ENCODE measurements around the gene EEF1A1. TPM values are rescaled to one million over a fixed set of nuclear protein-coding genes. Genes with fewer than 3 reads are reported as not detected.

EEF1A1 gene
- total RNA-seq, 1 donor from 2014 or later = 13,000 TPM

GRCh38 chr6:73515204-73515655 is 5.6 kb downstream of the EEF1A1 start:
- DNase-seq (ENCODE audit: low spot score) = no peak
- no peak overlapping the region for H3K27ac Mint-ChIP-seq (ENCODE audit: unreplicated experiment)
- peaks cover 22% of the 10 kb centered on the region for H3K4me1 Mint-ChIP-seq (ENCODE audit: unreplicated experiment)
- H3K36me3 Mint-ChIP-seq (ENCODE audit: low read depth, unreplicated experiment) = peaks cover 37% of the 10 kb centered on the region
- TF ChIP-seq CTCF (IDR thresholded peaks at IDR 0.05; ENCODE audit: unreplicated experiment) = no peak
- H3K9me3 Mint-ChIP-seq (ENCODE audit: unreplicated experiment) = no peaks in the 10 kb centered on the region
- H3K27me3 Mint-ChIP-seq (ENCODE audit: unreplicated experiment) = peaks cover 16% of the 10 kb centered on the region
- H3K4me3 Mint-ChIP-seq (ENCODE audit: unreplicated experiment) = no peak overlapping the region

GRCh38 chr6:73514746-73515110 is 6.1 kb downstream of the EEF1A1 start:
- Mint-ChIP-seq H3K36me3 (ENCODE audit: low read depth, unreplicated experiment) (peaks cover 32% of the 10 kb centered on the region), H3K4me3 (ENCODE audit: unreplicated experiment) (no peak overlapping the region), H3K27me3 (ENCODE audit: unreplicated experiment) (peaks cover 12% of the 10 kb centered on the region), H3K9me3 (ENCODE audit: unreplicated experiment) (no peaks in the 10 kb centered on the region), H3K27ac (ENCODE audit: unreplicated experiment) (no peak overlapping the region), H3K4me1 (ENCODE audit: unreplicated experiment) (peaks cover 18% of the 10 kb centered on the region)
- TF ChIP-seq CTCF (IDR thresholded peaks at IDR 0.05; ENCODE audit: unreplicated experiment) = no peak
- no peak for DNase-seq (ENCODE audit: low spot score)

DNA sequence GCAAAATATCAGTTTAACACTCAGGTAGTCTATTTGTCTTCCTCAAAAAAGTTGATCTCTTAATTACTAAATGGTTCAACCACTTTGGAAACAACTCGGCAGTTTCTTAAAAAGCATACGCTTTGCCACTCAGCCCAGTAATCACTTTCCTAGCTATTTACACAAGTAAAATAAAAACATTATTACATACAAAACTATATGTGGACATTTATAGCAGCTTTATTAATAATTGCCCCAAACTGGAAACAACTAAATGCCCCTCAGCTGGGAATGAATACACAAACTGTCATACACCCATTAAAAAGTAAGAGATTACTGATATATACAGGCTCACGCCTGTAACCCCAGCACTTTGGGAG is 7.4 kb downstream of the EEF1A1 start:
- Mint-ChIP-seq H3K27me3 (ENCODE audit: unreplicated experiment) (peaks cover 6% of the 10 kb centered on the region), H3K4me3 (ENCODE audit: unreplicated experiment) (no peak overlapping the region), H3K36me3 (ENCODE audit: low read depth, unreplicated experiment) (peaks cover 23% of the 10 kb centered on the region), H3K9me3 (ENCODE audit: unreplicated experiment) (no peaks in the 10 kb centered on the region), H3K4me1 (ENCODE audit: unreplicated experiment) (peaks cover 9% of the 10 kb centered on the region), H3K27ac (ENCODE audit: unreplicated experiment) (no peak overlapping the region)
- DNase-seq (ENCODE audit: low spot score) = no peak
- no peak for TF ChIP-seq CTCF (IDR thresholded peaks at IDR 0.05; ENCODE audit: unreplicated experiment)

DNA sequence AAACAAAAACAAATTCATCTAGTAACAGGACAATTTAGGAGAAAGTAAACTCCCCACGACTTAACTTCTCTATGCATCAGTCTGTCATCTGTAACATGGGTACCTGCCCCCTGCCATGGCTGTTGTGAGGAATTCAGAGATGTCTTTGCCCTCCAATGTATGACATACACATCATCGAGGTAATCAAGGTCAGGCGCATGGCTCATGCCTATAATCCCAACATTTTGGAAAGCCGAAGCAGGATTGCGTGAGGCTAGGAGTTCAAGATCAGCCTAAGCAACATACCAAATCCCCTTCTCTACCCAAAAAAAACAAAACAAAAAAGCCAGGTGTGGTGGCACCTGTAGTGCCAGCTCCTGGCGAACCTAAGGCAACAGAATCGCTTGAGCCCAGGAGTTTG is 9.0 kb downstream of the EEF1A1 start:
- Mint-ChIP-seq H3K4me3 (ENCODE audit: unreplicated experiment) (no peak overlapping the region), H3K27me3 (ENCODE audit: unreplicated experiment) (peaks cover under 1% of the 10 kb centered on the region), H3K36me3 (ENCODE audit: low read depth, unreplicated experiment) (peaks cover 10% of the 10 kb centered on the region), H3K9me3 (ENCODE audit: unreplicated experiment) (no peaks in the 10 kb centered on the region), H3K4me1 (ENCODE audit: unreplicated experiment) (peaks cover under 1% of the 10 kb centered on the region), H3K27ac (ENCODE audit: unreplicated experiment) (no peak overlapping the region)
- TF ChIP-seq CTCF (IDR thresholded peaks at IDR 0.05; ENCODE audit: unreplicated experiment) = no peak
- no peak for DNase-seq (ENCODE audit: low spot score)

DNA sequence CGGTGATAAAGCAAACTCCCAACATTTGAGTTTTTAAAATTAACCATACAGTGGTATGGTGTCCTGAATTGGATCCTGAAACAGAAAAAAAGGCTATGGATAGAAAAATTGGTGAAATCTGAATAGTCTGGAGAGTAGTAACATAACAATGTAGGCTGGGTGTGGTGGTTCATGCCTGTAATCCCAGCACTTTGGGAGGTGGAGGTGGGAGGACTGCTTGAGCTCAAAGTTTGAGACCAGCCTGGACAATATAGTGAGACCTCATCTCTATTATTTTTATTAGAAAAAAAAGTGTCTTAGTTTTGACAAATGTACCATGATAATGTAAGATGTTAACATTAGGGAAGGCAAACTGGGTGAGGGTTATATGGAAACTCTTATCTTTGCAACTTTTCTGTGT is 11.0 kb downstream of the EEF1A1 start:
- no peak for DNase-seq (ENCODE audit: low spot score)
- H3K27me3 Mint-ChIP-seq (ENCODE audit: unreplicated experiment) = no peaks in the 10 kb centered on the region
- H3K36me3 Mint-ChIP-seq (ENCODE audit: low read depth, unreplicated experiment) = peaks cover under 1% of the 10 kb centered on the region
- TF ChIP-seq CTCF (IDR thresholded peaks at IDR 0.05; ENCODE audit: unreplicated experiment) = no peak
- no peak overlapping the region for H3K4me3 Mint-ChIP-seq (ENCODE audit: unreplicated experiment)
- no peaks in the 10 kb centered on the region for H3K9me3 Mint-ChIP-seq (ENCODE audit: unreplicated experiment)
- no peak overlapping the region for H3K27ac Mint-ChIP-seq (ENCODE audit: unreplicated experiment)
- H3K4me1 Mint-ChIP-seq (ENCODE audit: unreplicated experiment) = no peaks in the 10 kb centered on the region

All from endothelial cell (in vitro differentiated cells).